GM18498 (cell line): ENCODE measurements around the gene HNRNPA2B1.
A peak's percentile ranks its signal among the peaks of the same experiment; 100 is the strongest.

Experiments
- ATAC-seq: cut with Tn5 transposase; IDR thresholded peaks from one replicate; pipeline ENCODE4 v1.9.1; 2021; ENCODE audit warnings: mild to moderate bottlenecking, moderate library complexity; ENCODE audit not compliant: unreplicated experiment

Gene HNRNPA2B1

GRCh38 chr7:26200444-26201246 is at the start of gene HNRNPA2B1:
TSS of gene HNRNPA2B1 (minus strand) at chr7:26200746. CDS start at chr7:26200577, 169 bp downstream.
- ATAC-seq: peak; percentile 65

GRCh38 chr7:26250239-26250638 is 49.7 kb upstream of the HNRNPA2B1 start:
- no peak for ATAC-seq

GRCh38 chr7:26245150-26245549 is 44.6 kb upstream of the HNRNPA2B1 start:
- no peak for ATAC-seq

GRCh38 chr7:26238032-26238431 is 37.5 kb upstream of the HNRNPA2B1 start:
- ATAC-seq: no peak

DNA sequence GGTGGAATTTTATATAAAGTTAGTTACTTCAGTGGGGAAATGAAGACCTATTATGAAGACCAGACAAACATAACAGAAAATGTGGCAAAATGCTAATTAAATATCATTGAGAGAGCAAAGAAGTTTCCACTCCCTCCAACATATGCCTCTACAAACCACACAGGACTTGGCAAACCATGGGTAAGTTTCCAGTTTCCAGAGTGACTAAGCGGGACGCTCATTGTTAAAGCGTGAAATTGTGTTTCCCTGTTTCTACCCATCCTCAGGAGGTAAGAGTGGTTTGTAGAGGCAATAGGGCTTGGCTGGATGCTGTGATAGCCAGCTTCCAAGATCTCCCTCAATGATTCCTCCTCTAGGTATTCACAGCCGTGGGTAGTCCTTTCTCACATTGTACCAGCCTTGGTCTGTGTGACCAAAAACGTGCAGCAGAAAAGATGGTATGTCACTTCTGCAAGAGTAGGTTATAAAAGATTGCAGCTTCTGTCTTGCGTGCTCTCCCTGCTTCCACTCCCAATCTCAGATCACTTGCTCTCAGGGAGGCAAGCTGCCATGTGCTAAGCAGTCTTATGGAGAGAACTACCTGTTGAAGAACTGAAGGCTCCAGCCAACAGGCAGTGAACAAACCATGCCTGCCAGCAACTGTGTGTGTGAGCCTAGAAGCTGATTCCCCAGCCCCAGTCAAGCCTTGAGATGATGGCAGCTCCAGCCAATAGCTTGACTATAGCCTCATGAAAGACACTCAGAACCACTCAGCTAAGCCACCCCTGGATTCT is 36.7 kb upstream of the HNRNPA2B1 start:
- no peak for ATAC-seq

GRCh38 chr7:26233902-26234511 is 33.5 kb upstream of the HNRNPA2B1 start:
- no peak for ATAC-seq

- no peak for ATAC-seq
Observed at GRCh38 chr7:26227987-26228386, 27.4 kb upstream of the HNRNPA2B1 start.

- no peak for ATAC-seq
Observed at GRCh38 chr7:26224359-26224758, 23.8 kb upstream of the HNRNPA2B1 start.

DNA sequence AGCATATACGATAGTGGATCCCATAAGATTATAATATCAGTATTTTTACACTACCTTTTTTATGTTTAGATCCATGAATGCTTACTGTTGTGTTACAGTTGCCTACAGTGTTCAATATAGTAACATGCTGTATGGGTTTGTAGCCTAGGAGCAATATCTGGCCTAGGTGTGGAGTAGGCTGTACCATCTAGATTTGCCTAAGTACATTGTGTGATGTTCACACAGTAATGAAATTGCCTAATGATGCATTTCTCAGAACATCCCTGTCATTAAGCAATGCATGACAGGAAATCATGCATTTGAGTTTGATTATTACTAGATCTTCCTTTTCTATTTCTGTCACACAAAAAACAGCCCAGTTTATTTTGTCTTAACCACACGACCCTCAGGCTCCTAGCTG is 15.5 kb upstream of the HNRNPA2B1 start:
- no peak for ATAC-seq

DNA sequence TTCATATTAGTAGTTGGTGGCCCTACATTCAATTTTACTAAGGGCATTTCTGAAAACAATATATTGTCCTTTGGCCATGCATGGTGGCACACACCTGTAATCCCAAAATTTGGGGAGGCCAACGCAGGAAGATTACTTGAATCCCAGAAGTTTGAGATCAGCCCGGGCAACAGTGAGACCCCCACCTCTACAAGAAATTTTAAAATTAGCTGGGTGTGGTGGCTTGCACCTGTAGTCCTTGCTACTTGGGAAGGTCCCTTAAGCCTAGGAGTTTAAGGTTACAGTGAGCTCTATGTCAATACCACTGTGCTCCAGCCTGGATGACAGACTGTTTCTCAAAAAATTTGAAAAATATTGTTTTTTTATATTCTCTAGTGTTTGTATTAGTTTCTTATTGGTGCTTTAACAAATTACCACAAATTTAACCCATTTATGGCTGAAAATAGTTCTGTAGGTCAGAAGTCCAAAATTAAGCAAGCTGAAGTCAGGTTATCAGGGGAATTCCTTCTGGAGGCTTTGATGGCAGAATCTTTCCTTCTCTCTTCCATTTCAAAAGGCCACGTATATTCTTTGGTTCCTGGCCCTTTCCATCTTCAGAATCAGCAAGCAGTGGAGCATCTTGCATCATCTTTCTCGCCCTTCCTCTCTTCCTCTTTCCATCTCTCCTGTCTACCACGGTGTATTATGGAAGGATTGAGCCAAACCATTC is 13.4 kb upstream of the HNRNPA2B1 start:
- ATAC-seq: no peak

- ATAC-seq: no peak
Observed at GRCh38 chr7:26212921-26213718, 12.6 kb upstream of the HNRNPA2B1 start.

DNA sequence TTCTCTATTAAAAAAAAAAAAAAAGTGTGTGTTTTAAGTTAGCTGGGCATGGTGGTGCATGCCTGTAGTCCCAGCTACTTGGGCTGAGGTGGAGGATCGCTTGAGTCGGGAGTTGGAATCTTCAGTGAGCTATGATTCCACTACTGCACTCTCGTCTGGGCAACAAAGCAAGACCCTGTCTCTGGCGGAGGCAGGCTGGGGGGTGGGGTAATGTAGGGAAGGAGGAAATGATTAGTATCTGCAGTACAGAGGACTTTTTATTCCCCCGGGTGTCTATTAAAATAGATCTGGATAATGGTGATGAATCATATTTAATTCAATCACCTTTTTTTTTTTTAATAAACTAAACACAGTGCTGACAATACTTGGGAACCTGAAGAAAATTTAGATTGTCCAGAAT is 7.5 kb upstream of the HNRNPA2B1 start:
- no peak for ATAC-seq

DNA sequence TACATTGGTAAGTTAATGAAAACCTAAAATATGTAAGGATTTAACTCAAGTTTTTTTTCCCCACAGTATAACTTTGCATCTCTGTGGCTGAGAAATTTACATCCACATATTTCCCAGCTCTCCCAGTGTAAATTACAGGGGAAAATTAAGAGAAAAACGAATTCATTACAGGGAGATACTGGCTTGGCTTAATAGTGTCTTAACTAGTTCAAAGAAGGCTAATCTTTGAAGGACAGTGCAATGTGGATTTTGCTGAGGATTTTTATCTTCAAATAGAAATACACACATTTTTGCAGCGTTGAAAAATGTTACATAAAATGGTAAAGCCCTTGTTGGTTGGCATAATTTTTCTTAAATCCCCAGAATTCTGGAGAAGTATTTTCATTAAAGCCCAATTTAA is 2.5 kb upstream of the HNRNPA2B1 start:
- ATAC-seq: no peak

- peak; percentile 4 for ATAC-seq
Observed at GRCh38 chr7:26202019-26202990, 1.8 kb upstream of the HNRNPA2B1 start.

DNA sequence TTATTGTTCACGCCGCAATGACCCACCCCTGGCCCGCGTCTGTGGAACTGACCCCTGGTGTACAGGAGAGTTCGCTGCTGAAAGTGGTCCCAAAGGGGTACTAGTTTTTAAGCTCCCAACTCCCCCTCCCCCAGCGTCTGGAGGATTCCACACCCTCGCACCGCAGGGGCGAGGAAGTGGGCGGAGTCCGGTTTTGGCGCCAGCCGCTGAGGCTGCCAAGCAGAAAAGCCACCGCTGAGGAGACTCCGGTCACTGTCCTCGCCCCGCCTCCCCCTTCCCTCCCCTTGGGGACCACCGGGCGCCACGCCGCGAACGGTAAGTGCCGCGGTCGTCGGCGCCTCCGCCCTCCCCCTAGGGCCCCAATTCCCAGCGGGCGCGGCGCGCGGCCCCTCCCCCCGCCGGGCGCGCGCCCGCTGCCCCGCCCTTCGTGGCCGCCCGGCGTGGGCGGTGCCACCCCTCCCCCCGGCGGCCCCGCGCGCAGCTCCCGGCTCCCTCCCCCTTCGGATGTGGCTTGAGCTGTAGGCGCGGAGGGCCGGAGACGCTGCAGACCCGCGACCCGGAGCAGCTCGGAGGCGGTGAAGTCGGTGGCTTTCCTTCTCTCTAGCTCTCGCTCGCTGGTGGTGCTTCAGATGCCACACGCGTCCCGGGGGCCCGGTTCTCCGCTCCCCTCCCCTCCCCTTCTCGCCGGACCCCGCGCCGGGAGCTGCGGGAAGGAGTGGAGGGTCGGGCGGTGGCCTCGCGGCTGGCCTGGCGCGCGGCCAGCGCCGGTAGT is 887 bp upstream of the HNRNPA2B1 start, which contains the start of gene CBX3:
CBX3 (plus strand) TSS at position 499 of the 772 bp plus-strand sequence. CDS start 1,254 bp downstream, outside the sequence.
- peak; percentile 48 for ATAC-seq

DNA sequence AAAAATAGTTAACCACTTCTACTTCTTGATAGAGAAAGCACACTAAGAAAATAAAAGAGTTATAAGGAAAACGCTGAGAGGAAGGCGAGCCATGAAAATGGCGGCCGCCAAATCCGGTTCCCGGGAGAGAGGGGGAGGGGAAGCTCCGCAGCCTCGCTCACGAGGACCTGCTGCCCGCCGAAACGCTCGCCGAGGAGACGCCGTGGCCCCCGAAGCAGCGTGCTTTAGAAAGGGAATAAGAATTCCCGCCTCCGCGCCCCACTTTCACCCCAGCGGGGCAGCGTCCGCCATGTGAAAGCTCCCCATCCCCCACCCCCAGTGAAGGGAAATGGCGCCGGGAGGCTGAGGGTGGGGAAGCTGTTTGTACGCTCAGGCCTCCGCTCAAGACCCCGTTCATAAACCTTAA is 505 bp downstream of the HNRNPA2B1 start:
- ATAC-seq: no peak

- no peak for ATAC-seq
Observed at GRCh38 chr7:26199301-26200037, 1.1 kb downstream of the HNRNPA2B1 start.

DNA sequence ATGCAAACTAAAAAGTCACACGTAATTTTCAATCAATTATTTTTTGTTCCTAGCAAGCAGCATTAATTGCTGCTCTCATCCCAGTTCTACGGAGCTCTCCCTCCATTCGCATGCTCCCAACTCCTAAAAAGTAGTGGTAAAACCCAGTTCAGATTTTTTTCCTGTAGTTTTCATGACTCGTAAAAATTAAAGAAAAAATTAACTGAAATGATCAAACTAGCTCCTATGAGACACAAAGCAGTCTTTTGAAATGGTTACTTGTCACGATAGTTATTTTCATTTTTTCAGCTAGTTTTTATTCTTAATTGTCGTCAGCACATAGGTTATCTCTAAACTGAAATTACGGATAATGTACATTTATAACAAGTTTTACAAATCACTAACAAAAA is 1.8 kb downstream of the HNRNPA2B1 start:
- no peak for ATAC-seq
